ENCODE data around the gene CHMP4B. TPM values are rescaled to one million over a fixed set of nuclear protein-coding genes. Genes with fewer than 3 reads are reported as not detected.

Gene CHMP4B
- total and polyA plus RNA-seq, 7 donors, result 72.5 to 267 (median 151) TPM

GRCh38 chr20:33822423-33822822, 11.3 kb downstream of the CHMP4B start:
- WGBS, 3 donors, result 30 to 45% (median 31%) methylated on average over 5 of the region's 5 CpGs
- DNase-seq (no peak), ATAC-seq (peak; percentile 75 to 90 (median 85))
- Histone ChIP-seq H3K27me3 (ENCODE audit: insufficient read depth in 3 of 3, low read length in 2 of 3) (no peaks in the 10 kb centered on the region), H3K4me3 (no peak overlapping the region), H3K27ac (peak overlapping the region; percentile 59), H3K4me1 (peaks cover 77% of the 10 kb centered on the region), H3K36me3 (ENCODE audit: insufficient read depth in 1 of 2, low read depth in 1 of 2) (no peaks in the 10 kb centered on the region), H3K9me3 (no peaks in the 10 kb centered on the region)
- intact Hi-C loops (cut with DNase I), result no loop called here
- TF ChIP-seq, protein P1, sequence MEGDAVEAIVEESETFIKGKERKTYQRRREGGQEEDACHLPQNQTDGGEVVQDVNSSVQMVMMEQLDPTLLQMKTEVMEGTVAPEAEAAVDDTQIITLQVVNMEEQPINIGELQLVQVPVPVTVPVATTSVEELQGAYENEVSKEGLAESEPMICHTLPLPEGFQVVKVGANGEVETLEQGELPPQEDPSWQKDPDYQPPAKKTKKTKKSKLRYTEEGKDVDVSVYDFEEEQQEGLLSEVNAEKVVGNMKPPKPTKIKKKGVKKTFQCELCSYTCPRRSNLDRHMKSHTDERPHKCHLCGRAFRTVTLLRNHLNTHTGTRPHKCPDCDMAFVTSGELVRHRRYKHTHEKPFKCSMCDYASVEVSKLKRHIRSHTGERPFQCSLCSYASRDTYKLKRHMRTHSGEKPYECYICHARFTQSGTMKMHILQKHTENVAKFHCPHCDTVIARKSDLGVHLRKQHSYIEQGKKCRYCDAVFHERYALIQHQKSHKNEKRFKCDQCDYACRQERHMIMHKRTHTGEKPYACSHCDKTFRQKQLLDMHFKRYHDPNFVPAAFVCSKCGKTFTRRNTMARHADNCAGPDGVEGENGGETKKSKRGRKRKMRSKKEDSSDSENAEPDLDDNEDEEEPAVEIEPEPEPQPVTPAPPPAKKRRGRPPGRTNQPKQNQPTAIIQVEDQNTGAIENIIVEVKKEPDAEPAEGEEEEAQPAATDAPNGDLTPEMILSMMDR (IDR thresholded peaks at IDR 0.05), result no peak

GRCh38 chr20:33822991-33823390, 11.8 kb downstream of the CHMP4B start:
- DNase-seq (no peak), ATAC-seq (no peak)
- H3K27ac ChIP-seq, result peak overlapping the region; percentile 59
- 92 to 98% (median 94%) methylated on average over 5 of the region's 5 CpGs for WGBS, 3 donors
- TF ChIP-seq, protein P1 (IDR thresholded peaks at IDR 0.05), result no peak
- H3K4me1 ChIP-seq, result peaks cover 83% of the 10 kb centered on the region
- H3K27me3 ChIP-seq (ENCODE audit: insufficient read depth in 3 of 3, low read length in 2 of 3), result no peaks in the 10 kb centered on the region
- H3K4me3 ChIP-seq, result no peak overlapping the region
- no peaks in the 10 kb centered on the region for H3K36me3 ChIP-seq (ENCODE audit: insufficient read depth in 1 of 2, low read depth in 1 of 2)
- H3K9me3 ChIP-seq, result no peaks in the 10 kb centered on the region
- intact Hi-C loops (cut with DNase I), result no loop called here

- 95 to 100% (median 97%) methylated on average over 1 of the region's 1 CpG for WGBS, 3 donors
- H3K27me3 ChIP-seq (ENCODE audit: insufficient read depth in 3 of 3, low read length in 2 of 3), result no peaks in the 10 kb centered on the region
- intact Hi-C loops (cut with DNase I), result no loop called here
Observed at GRCh38 chr20:33824852-33825251, 13.7 kb downstream of the CHMP4B start.

GRCh38 chr20:33825340-33826269, 14.5 kb downstream of the CHMP4B start:
- no peak overlapping the region for H3K27ac ChIP-seq
- peaks cover 85% of the 10 kb centered on the region for H3K4me1 ChIP-seq
- 93% methylated on average over 3 of the region's 3 CpGs for WGBS, 3 donors
- TF ChIP-seq, protein P1 (IDR thresholded peaks at IDR 0.05), result no peak
- no peak overlapping the region for H3K4me3 ChIP-seq
- no peaks in the 10 kb centered on the region for H3K27me3 ChIP-seq (ENCODE audit: insufficient read depth in 3 of 3, low read length in 2 of 3)
- ATAC-seq (no peak), DNase-seq (no peak)
- H3K9me3 ChIP-seq, result no peaks in the 10 kb centered on the region
- intact Hi-C loops (cut with DNase I), result no loop called here
- no peaks in the 10 kb centered on the region for H3K36me3 ChIP-seq (ENCODE audit: insufficient read depth in 1 of 2, low read depth in 1 of 2)

More at GRCh38 chr20:33824852-33825251, 13.7 kb downstream of the CHMP4B start:
- DNase-seq, result no peak
- TF ChIP-seq, protein P1 (IDR thresholded peaks at IDR 0.05), result no peak
- peaks cover 84% of the 10 kb centered on the region for H3K4me1 ChIP-seq
- H3K4me3 ChIP-seq, result no peak overlapping the region
- H3K36me3 ChIP-seq (ENCODE audit: insufficient read depth in 1 of 2, low read depth in 1 of 2), result no peaks in the 10 kb centered on the region
- no peak overlapping the region for H3K27ac ChIP-seq
- ATAC-seq, result no peak
- no peaks in the 10 kb centered on the region for H3K9me3 ChIP-seq

Measured in psoas muscle (tissue), 8 donors.